Dermis microvascular lymphatic vessel endothelial cell (primary cell): ENCODE measurements around the gene IPO5. TPM values are rescaled to one million over a fixed set of nuclear protein-coding genes. Genes with fewer than 3 reads are reported as not detected.
A peak's percentile ranks its signal among the peaks of the same experiment; 100 is the strongest.
"Not testable (repeated sequence)": the region's sequence is repeated elsewhere in the genome, so short reads cannot be mapped to it uniquely, and the experiment has no call there.

Experiments used
- DNase-seq, 2 donors: peaks; one replicate each; pipeline versions ENCODE4 v3.0.0 to v3.0.0-alpha.2; 2010; ENCODE audit warnings: low read depth in 2 of 2
- total RNA-seq: library from RNA; depleted of rRNA; stranded (reverse); fragments of >200 nt; gene quantifications from 2 replicates; pipeline ENCODE4 v1.2.1, GENCODE V29; 2014

The IPO5 gene
- total RNA-seq, 1 donor from 2014 or later, result 150 TPM

- no peak for DNase-seq
Measured at GRCh38 chr13:98013241-98013640, 59.8 kb downstream of the IPO5 start.

DNA sequence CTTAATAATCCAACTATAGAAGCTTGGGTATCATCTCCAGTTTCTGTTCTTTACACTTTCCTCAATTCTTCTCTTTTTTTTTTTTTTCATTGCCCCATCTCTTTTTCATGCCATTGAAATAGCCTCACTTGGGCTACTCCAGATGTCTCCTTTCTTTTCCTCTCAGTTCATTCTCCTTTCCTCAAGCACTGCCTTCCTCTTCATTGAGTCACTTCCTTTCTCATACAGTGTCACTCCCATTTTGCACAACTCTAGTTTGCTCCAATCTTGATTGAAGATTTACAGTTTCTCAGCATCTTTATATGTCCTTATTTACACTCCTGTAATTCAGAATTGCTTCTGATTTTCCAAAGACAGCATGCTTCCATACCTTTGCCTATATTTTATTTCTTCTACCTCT is 61.3 kb downstream of the IPO5 start:
- peak in 1 of 2 donors; percentile 43 for DNase-seq

GRCh38 chr13:98018293-98018692 is 64.8 kb downstream of the IPO5 start:
- DNase-seq, result no peak

GRCh38 chr13:98019186-98019585 is 65.7 kb downstream of the IPO5 start:
- no peak for DNase-seq

DNA sequence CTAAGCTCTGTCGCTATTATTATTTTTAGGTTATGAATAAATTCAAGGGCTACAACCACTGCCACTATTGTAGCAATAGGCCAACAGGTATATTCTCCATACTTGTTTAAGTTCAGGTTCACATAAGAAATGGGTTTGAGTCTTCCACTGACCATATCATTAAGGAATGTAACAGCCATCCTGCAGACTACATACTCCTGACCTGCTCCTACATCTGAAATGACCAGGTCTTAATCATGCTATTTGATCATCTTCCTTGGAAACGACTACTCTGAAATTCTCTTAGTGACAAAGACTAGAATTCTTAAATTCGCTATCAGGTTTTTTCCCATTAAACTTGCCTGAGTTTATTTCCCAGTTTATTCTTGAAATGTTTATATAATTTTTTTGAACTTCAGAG is 66.8 kb downstream of the IPO5 start:
- no peak for DNase-seq

DNA sequence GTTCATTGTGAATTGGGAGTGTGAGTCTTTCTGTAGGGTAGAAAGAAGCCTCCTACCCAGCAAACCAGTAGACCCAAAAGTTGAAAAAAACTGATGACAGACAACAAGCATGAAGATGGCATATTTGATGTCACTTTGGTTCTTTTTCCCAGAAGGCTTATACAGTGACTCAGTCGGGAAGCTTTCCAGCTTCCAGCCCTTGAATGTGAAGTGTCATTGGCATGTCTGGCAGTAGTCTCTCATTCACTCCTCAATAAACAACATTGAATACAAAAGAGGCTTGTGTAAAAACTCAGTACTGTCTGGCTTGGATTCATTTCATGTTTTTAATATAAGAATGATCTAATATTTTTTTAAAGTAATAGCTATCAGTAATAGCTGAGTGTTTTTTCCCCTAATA is 68.7 kb downstream of the IPO5 start:
- peak in 1 of 2 donors; percentile 64 for DNase-seq

DNA sequence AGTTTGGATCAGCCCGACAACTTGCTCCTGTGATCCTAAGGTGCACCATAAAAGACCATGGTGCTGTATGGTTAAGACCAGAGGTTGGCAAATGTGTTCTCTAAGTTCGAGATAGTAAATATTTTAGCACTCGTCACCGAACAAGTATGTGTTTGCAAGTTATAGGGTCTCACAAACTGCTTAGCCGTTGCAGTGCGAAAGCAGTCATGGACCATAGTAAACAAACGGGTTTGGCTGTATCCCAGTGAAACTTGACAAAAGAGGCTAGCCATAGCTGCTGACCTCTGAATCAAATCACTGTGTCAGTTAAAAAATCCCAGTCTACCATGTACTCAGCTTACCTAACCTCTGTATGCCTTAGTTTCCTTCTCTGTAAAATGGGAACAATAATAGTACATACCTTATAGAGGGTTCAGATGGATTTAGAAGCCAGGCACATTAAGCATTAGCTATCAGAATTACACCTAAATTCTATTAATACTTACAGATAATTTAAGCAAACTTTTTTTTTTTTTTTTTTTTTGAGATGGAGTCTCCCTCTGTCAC is 72.1 kb downstream of the IPO5 start:
- DNase-seq, result no peak

DNA sequence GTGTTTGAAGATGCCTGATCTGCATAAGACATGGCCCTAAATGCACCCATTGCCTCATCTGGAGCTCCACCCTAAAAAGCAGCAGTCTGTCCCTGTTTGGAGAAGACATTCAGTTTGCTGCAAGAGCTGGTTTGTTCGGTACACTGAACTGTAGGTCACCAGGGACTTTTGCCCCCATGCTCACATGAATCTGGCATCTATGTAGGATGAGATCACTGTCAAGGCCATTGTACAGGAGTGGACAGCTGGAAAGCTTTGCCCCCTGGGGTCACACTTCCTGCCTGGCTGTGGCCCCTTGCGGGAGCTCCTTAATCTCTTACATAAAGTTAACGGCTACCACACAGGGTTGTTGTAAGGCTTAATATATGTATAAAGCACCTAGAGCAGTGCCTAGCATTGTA is 73.0 kb downstream of the IPO5 start:
- peak; percentile 6 to 31 for DNase-seq

DNA sequence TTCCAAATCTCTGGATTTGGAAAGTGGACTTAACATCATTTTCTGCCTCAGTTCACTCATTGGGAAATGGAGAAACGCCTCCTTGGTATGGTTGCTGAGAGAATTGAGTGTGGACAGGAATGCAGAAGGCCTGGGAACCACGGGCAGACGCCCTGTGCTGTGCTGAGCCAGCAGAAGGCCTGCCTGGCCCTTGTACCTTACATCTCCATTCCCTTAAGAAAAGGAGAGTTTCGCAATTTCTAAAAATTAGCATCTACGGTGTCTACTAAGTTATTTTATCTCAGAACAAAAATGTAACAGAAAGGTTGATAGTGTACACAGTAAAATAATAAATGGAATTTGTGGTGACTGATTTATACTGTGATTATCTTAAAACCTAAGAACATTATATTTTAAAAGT is 78.7 kb downstream of the IPO5 start:
- DNase-seq, result no peak

DNA sequence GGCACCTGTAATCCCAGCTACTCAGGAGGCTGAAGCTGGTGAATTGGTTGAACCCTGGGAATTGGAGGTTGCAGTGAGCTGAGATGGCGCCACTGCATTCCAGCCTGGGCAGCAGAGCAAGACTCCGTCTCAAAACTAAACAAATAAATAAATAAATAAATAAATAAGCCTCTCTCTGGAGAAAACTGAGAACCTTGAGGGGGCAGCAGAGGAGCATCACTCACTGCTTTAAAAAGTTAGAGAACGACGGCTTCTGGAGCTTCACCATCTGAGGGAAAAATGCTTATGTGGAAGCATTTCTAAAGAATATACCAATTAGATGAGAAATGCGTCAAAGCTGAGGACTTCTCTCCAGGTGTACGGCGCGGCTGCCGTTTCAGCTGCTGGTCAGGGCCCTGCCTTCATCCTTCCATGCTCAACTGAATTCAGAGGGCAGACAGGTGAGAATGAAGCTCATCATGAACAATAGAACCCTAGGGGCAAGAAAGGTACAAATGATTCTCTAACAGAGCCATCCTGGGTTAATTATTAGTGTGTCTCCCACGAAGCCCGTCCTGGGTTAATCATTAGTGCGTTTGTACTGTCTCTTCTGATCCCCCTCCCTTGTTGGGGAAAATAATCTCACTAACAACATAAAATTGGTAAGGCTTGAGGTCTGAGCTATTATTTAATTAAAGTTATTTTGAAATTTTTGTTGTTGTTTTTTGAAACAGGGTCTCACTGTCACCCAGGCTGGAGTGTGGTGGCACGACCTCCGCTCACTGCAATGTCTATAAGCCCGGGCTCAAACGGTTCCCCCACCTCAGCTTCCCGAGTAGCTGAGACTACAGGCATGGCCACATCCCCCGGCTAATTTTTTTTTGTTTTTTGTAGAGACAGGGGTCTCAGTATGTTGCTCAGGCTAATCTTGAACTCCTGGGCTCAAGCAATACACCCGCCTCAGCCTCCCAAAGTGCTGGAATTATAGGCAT is 80.1 kb downstream of the IPO5 start:
- DNase-seq, result peak in 1 of 2 donors; percentile 43

GRCh38 chr13:98035373-98035772 is 81.9 kb downstream of the IPO5 start:
- DNase-seq, result no peak

GRCh38 chr13:98036564-98037302 is 83.3 kb downstream of the IPO5 start:
- not testable (repeated sequence) for DNase-seq

- no peak for DNase-seq
Measured at GRCh38 chr13:98039261-98039660, 85.8 kb downstream of the IPO5 start.

DNA sequence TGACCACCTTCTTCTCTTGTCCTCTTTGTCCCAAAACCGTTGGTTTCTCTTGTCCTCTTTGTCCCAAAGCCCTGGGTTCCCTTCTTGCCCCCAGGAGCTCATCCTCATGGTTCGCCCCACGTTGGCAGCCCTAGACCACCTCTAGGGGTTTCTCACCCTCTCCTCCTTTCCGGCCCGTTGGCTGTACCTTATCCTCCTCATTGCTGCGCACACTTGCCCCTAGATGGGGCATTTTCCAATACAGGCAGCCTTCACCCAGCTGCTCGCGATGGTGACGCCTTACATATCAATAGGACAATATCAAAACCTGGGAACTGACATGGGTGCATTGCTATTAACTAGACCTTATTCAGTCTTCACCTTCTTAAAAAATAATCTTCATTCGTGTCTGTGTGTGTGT is 86.5 kb downstream of the IPO5 start:
- DNase-seq, result no peak

- no peak for DNase-seq
Measured at GRCh38 chr13:98041081-98041820, 87.8 kb downstream of the IPO5 start.

DNA sequence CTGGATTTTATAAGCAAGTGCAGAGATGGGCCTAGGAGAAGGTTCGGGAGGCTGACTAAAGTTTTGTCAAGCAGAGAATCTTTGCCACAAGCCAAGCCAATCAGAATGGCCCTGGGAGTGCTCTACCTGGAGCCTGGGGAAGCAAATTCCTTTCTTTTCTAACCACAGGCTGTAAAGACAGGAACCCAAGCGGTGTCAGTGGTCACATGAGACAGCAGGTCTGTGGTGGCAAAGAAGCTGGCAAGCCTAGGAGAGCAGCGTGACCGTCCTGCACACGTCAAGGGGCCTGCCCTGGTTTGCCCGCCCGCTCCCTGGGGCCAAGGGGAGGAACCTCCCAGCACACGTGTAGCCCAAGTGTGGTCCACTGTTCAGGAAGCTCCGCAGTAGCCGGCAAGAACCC is 90.8 kb downstream of the IPO5 start:
- DNase-seq, result no peak

DNA sequence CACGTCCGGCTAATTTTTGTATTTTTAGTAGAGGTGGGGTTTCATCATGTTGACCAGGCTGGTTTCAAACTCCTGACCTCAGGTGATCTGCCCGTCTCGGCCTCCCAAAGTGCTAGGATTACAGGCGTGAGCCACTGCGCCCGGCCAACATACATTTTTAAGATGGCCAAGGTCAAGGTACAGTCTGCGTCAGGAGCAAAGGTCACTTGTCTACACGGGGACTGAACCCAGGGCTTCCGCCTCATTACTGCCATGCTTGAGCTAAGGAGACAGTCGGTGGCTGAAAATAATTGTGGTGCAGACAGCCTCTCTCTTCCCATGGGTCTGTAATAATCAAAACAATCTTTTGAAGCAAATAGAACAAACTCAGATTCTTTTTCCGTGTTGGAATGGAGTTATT is 94.3 kb downstream of the IPO5 start:
- DNase-seq, result not testable (repeated sequence)

DNA sequence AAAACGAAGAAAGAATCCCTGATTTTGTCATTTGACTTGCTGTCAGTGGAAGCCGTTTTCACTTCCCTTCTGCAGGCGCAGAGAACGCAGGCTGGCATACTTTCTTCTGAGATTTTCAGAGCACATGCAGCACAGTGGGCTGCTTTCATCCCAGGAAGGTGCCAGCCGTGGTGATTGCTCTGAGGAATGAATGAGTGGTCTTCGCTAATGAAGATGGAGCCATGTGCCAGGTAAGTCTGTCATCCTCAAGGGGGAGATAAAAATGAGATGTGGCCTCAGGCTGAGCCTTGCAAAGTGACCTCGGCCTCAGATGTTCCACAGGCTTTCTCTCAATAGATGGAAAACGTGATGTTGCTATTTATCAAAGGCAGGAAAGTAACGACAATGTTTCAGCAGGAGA is 94.8 kb downstream of the IPO5 start:
- DNase-seq, result no peak

- peak in 1 of 2 donors; percentile 25 for DNase-seq
Measured at GRCh38 chr13:98050041-98050466, 96.6 kb downstream of the IPO5 start.

DNA sequence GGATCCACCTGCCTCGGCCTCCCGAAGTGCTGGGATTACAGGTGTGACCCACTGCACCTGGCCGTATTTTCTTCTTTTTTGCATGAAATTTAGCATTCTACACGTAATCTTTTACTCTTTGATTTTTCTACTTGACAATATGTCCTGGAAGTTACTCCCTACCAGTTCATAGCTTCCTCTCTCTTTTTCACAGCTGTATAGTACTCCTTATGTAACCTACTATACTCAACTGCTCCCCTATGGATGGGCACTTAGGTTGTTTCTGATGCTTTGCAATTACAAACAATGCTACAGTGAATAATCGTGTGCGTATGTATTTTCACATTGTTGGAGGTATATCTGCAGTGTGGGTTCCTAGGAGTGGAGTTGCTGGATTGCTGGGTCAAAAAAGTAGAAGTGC is 98.9 kb downstream of the IPO5 start:
- DNase-seq, result no peak

- no peak for DNase-seq
Measured at GRCh38 chr13:98054301-98054700, 100.8 kb downstream of the IPO5 start.

DNA sequence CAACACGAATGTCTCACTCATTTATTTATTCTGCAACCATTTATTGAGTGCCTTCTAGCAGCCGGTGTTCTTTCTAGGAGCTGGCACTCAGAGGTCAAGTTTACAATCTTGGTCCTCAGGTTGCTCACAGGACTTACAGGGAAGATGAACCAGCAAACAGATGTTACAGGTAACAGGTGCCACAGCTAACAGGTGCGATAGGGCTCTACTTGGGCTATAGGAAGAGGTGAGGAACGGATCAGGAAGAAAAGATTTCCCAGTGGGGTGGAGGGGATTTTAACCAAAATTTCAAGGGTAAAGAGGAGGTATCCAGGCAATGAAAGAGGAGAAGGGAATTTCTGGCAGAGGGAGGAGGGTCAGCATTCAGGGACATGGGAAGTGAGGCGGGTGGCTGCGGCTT is 102.1 kb downstream of the IPO5 start:
- no peak for DNase-seq
